Endothelial cell of umbilical vein (primary cell): ENCODE measurements around the gene AKR1C2. TPM values are rescaled to one million over a fixed set of nuclear protein-coding genes. Genes with fewer than 3 reads are reported as not detected.
"Not testable (repeated sequence)": the region's sequence is repeated elsewhere in the genome, so short reads cannot be mapped to it uniquely, and the experiment has no call there.

Experiments used
- BruUV-seq: library from RNA; stranded (reverse); fragments of 400-500 nt; replicated peaks from 2 replicates; lab custom pipeline; 2021; lab: Mats Ljungman, UMichigan
- CTCF ChIA-PET: fragments of 300-600, 350-600 bp; sonication (Branson Sonifier 250); formaldehyde crosslinking; loops from one replicate; lab custom pipeline; 2021; ENCODE audit warnings: antibody characterized with exemption, inconsistent platforms; lab: Charles Lee
- POLR2A ChIA-PET: fragments of 300-600, 350-600 bp; sonication (Branson Sonifier 250); formaldehyde crosslinking; loops from one replicate; lab custom pipeline; 2021; ENCODE audit warnings: antibody characterized with exemption, inconsistent platforms; lab: Charles Lee
- DNase-seq: peaks from one replicate; pipeline ENCODE4 v3.0.0-alpha.2; 2011; ENCODE audit warnings: low read depth, low spot score
- FAIRE-seq: peaks from 2 replicates; lab custom pipeline; 2011; peaks lifted over from hg19 to GRCh38; lab: Jason Lieb, UNC
- H2AFZ ChIP-seq: 2 replicates; pipeline ENCODE4 v1.6.0; 2012; ENCODE audit warnings: low read depth, low read length, control low read depth, inconsistent platforms
- H3K27ac ChIP-seq: 2 replicates; pipeline ENCODE4 v1.5.1; 2011; ENCODE audit warnings: low read depth, mild to moderate bottlenecking, control low read depth, low read length, moderate library complexity; ENCODE audit not compliant: insufficient read depth
- H3K27me3 ChIP-seq, 2 experiments: 2 replicates each; pipeline versions ENCODE4 v1.6.0 to v1.6.1; 2011; ENCODE audit warnings: low read length in 2 of 2, mixed read lengths in 1 of 2; ENCODE audit not compliant: control insufficient read depth in 2 of 2, insufficient read depth in 2 of 2
- H3K36me3 ChIP-seq, 2 experiments: 2 replicates in 1 of 2; 3 replicates in 1 of 2; pipeline ENCODE4 v1.5.1; 2011; ENCODE audit warnings: low read length in 2 of 2, mild to moderate bottlenecking in 1 of 2, moderate library complexity in 1 of 2; ENCODE audit not compliant: control insufficient read depth in 2 of 2, insufficient read depth in 2 of 2; ENCODE audit errors: extremely low read depth in 1 of 2
- H3K4me1 ChIP-seq: 3 replicates; pipeline ENCODE4 v1.5.1; 2011; ENCODE audit warnings: mild to moderate bottlenecking, low read length; ENCODE audit not compliant: control insufficient read depth, insufficient read depth; ENCODE audit errors: extremely low read depth
- H3K4me2 ChIP-seq: 2 replicates; pipeline ENCODE4 v1.6.1; 2011; ENCODE audit warnings: low read length, control low read depth, mixed read lengths; ENCODE audit not compliant: insufficient read depth
- H3K4me3 ChIP-seq, 3 experiments: fragments of 200-600 bp in 1 of 3; sonication (generic), shearing (Covaris generic) in 1 of 3; replicated peaks in 1 of 3; 2 replicates each; pipeline ENCODE4 v1.5.1; 2011 to 2016; ENCODE audit warnings: control low read depth in 3 of 3, low read length in 3 of 3, mild to moderate bottlenecking in 2 of 3, inconsistent platforms in 1 of 3, low read depth in 1 of 3, moderate library complexity in 1 of 3; ENCODE audit not compliant: insufficient read depth in 1 of 3
- H3K79me2 ChIP-seq: 2 replicates; pipeline ENCODE4 v1.6.0; 2012; ENCODE audit warnings: low read length, inconsistent platforms; ENCODE audit not compliant: control insufficient read depth, insufficient read depth
- H3K9ac ChIP-seq: replicated peaks from 2 replicates; pipeline ENCODE3; 2011; ENCODE audit warnings: low read length, control low read depth; ENCODE audit not compliant: insufficient read depth; ENCODE audit errors: extremely low read depth
- H3K9me1 ChIP-seq: replicated peaks from 3 replicates; pipeline ENCODE4 v1.6.0; 2011; ENCODE audit warnings: mild to moderate bottlenecking, low read length; ENCODE audit not compliant: control insufficient read depth, insufficient read depth; ENCODE audit errors: extremely low read depth
- H3K9me3 ChIP-seq: replicated peaks from 2 replicates; pipeline ENCODE4 v1.5.1; 2012; ENCODE audit warnings: low read length, inconsistent platforms; ENCODE audit not compliant: control insufficient read depth, insufficient read depth
- H4K20me1 ChIP-seq: replicated peaks from 2 replicates; pipeline ENCODE3; 2011; ENCODE audit warnings: mild to moderate bottlenecking, low read length; ENCODE audit not compliant: control insufficient read depth, insufficient read depth; ENCODE audit errors: extremely low read depth
- dilution Hi-C: fragments of 300-500 bp; cut with MboI; formaldehyde crosslinking; loops from one replicate; pipeline ENCODE4 v1.15.0; 2019; ENCODE audit warnings: low sequenced_read_pairs; ENCODE audit not compliant: extremely low pct_ligation_motif_present
- intact Hi-C: fragments of 100-400 bp; cut with micrococcal nuclease; formaldehyde crosslinking; loops from one replicate; pipeline ENCODE4 v1.10.0; 2022
- polyA plus RNA-seq, 4 experiments: library from polyadenylated mRNA; depleted of rRNA in 3 of 4; stranded (reverse) in 3 of 4; unstranded in 1 of 4; fragments of >200 nt; gene quantifications; 2 replicates each; pipeline versions ENCODE4 v1.2.1 to v1.2.3, GENCODE V29; 2011 to 2012; ENCODE audit warnings: missing spikeins in 1 of 4
- total RNA-seq: library from RNA; stranded (reverse); gene quantifications from 2 replicates; pipeline ENCODE4 v1.2.3, GENCODE V29; 2021

The AKR1C2 gene
- total and polyA plus RNA-seq, 2 donors (not counting 3 experiments of a cell fraction or from before 2014, with no cell fraction given): 0.84 to 1.7 TPM

DNA sequence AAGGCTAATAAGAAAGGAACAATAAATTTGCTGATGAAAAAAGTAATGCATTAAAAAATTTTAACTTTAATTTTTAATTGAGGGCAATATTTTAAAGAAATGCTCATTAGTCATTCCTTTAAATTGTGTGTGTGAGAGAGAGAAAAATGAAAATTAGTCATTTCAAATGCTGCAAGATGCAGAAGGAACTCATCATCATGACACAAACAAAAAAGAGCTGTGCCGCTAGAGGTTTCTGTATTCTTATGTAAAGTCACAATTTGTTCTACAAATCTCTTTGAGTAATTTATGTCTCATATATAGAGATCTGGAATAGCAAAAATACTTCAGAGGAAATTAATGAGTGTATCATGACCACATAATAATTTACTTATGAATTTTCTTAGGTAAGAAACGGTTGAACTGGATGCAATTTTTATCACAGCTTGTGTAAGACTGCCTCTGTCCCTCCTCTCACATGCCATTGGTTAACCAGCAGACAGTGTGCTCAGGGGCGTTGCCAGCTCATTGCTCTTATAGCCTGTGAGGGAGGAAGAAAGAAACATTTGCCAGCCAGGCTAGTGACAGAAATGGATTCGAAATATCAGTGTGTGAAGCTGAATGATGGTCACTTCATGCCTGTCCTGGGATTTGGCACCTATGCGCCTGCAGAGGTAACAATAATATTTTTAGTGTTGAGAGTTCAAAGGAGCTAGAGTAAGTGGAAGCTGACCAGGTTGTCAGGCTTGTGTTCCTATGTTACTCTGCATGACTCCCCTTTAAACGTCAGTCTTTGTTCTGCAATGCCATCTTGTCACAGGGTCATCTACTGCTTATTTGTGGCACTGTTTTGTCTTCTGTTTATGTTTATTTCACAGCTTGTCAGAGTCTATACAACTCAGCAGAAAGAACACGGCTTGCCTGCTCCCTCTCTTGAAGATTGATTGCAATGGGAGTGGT, 40.5 kb downstream of the AKR1C2 start, which contains the start of gene AKR1C1:
TSS of gene AKR1C1 (plus strand) at position 540 of the 939 bp plus-strand sequence. CDS start at position 570, 30 bp downstream.
- H3K27ac ChIP-seq, DNase-seq, H3K4me2 ChIP-seq, dilution Hi-C loops, CTCF ChIA-PET, BruUV-seq, H4K20me1 ChIP-seq, H3K9me3 ChIP-seq, H3K79me2 ChIP-seq, H3K27me3 ChIP-seq, H3K36me3 ChIP-seq, H3K4me1 ChIP-seq, H3K9ac ChIP-seq, intact Hi-C loops, H3K4me3 ChIP-seq, POLR2A ChIA-PET, FAIRE-seq, H2AFZ ChIP-seq, H3K9me1 ChIP-seq: not testable (repeated sequence)

DNA sequence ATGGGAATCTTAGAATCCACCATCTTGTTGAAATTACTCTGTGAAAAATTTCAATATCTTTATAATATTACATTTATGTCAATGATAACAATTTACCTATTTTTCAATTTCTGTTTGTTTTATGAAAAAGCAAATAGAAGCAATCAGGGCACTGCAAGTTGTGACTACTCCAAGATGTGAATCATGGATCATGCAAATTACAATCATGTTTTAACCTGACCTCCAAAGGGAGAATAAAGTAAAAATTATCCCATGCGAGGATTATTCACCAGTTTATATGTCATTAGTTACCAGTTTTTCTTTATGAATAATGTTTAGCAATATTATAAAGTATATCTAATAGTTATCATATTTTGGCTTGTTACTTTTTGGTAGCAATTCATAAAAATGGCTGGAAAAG, 41.3 kb downstream of the AKR1C2 start:
- BruUV-seq, H3K4me2 ChIP-seq, CTCF ChIA-PET: not testable (repeated sequence)

DNA sequence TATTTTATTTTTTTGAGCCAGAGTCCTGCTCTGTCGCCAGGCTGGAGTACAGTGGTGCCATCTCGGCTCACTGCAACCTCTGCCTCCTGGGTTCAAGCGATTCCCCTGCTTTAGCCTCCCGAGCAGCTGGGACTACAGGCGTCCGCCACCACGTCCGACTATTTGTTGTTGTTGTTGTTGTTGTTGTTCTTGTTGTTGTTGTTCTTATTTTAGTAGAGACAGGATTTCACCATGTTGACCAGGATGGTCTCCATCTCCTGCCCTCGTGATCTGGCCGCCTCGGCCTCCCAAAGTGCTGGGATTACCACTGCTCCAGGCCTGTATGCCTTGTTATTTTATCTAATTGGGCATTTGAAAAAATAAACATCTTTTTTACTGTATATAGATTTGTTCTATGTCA, 42.1 kb downstream of the AKR1C2 start:
- FAIRE-seq, BruUV-seq: not testable (repeated sequence)

More for the DNA sequence above, 41.3 kb downstream of the AKR1C2 start:
- H4K20me1 ChIP-seq, intact Hi-C loops, FAIRE-seq, dilution Hi-C loops, DNase-seq, H3K4me3 ChIP-seq, H3K79me2 ChIP-seq, H3K9me1 ChIP-seq, H3K9me3 ChIP-seq, H3K9ac ChIP-seq, H3K4me1 ChIP-seq, H3K27me3 ChIP-seq, POLR2A ChIA-PET, H3K36me3 ChIP-seq, H2AFZ ChIP-seq, H3K27ac ChIP-seq: not testable (repeated sequence)

DNA sequence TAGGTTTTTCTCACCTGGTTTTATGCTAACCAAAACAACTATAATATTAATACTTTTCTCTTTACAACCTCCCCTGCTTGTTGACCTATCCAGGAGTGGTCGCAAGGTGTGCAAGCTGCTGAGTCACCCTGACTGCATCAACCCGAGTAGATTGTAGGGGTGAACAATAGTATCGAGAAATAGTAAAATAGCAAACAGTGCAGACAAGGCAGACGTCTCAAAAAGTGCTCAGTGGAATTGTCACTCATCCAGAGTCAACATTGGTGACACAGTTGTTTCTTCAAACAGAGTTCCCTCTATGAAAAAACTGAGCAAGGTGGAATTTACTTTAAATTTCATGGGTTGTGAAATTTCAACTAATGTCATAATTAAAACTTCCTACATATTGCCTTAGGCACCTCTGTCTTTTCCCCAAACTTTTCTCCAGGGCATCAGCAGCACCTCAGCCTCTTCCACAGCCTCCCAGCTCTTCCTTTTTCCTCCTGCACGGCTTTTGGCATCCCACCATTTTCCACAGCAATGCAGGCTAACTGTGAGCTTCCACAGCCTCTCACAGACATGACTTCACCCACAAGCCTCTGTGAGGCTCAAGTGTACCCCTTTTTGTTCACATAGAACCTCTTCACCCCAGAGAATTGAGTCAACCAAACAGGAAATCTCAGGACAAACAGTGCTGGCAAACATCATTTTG, 46.6 kb downstream of the AKR1C2 start:
- not testable (repeated sequence) for DNase-seq, BruUV-seq

More for the DNA sequence above, 42.1 kb downstream of the AKR1C2 start:
- DNase-seq, H3K9ac ChIP-seq, H3K27ac ChIP-seq, H4K20me1 ChIP-seq, POLR2A ChIA-PET, H3K4me2 ChIP-seq, H3K79me2 ChIP-seq, H3K4me1 ChIP-seq, H3K27me3 ChIP-seq, dilution Hi-C loops, H3K9me1 ChIP-seq, CTCF ChIA-PET, H3K9me3 ChIP-seq, H3K36me3 ChIP-seq, H3K4me3 ChIP-seq, intact Hi-C loops, H2AFZ ChIP-seq: not testable (repeated sequence)

More for the DNA sequence above, 46.6 kb downstream of the AKR1C2 start:
- H3K4me1 ChIP-seq, H3K4me3 ChIP-seq, H4K20me1 ChIP-seq, H2AFZ ChIP-seq, H3K9me1 ChIP-seq, intact Hi-C loops, H3K9me3 ChIP-seq, H3K4me2 ChIP-seq, H3K79me2 ChIP-seq, POLR2A ChIA-PET, FAIRE-seq, H3K27ac ChIP-seq, CTCF ChIA-PET, H3K27me3 ChIP-seq, H3K9ac ChIP-seq, dilution Hi-C loops, H3K36me3 ChIP-seq: not testable (repeated sequence)
